SK-N-MC (cell line): ENCODE measurements around the gene NIFK.

Experiments used
- EZH2 ChIP-seq: fragments of 200-600 bp; sonication (generic); IDR thresholded peaks from one replicate; pipeline ENCODE4 v1.6.1; 2017; ENCODE audit warnings: antibody characterized with exemption
- POLR2AphosphoS5 ChIP-seq: IDR thresholded peaks from 2 replicates; pipeline ENCODE4 v1.6.1; 2012; ENCODE audit warnings: mild to moderate bottlenecking, low read depth, low read length, borderline replicate concordance

DNA sequence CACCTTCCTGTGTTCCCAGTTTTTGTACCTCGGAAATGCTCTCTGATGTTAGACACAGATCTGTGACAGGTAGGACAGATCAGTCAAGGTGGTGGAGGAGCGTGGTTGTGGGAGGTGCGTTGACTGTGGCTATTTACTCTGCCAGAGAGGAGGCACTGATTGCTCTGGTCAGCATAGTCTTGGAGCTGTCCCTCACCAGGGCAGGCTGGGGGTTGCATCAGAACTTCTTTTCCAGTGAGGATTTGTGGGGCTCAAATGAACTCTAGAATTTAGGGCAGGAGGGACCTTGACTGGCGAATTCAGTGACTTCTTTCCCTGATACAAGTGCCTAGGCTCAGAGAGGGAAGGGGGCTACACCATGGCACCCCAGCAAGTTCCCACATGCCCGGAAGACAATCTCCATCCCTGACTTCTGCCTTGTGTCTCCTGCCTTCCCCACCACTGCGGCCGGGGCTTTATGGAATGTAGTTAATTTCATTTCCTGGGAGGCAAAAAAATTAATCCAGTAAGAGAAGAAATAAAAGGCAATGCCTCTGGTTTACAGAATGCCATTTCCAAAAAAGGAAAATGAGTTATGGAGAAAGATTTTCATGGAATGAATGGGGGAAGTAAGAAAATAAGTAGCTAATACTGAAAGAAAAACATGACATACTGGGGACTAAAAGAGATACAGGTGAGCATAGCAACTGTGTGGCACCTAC lies 26.1 kb downstream of the NIFK start:
- TF ChIP-seq POLR2AphosphoS5: no peak
- no peak for TF ChIP-seq EZH2
